HTR-8/SVneo (cell line): ENCODE data around the gene C6orf89.

Source experiments
- DNase-seq: peaks from one replicate; pipeline ENCODE4 v3.0.0; 2011; ENCODE audit warnings: low spot score, mixed read lengths; ENCODE audit not compliant: insufficient read length
- FAIRE-seq: peaks from 2 replicates; lab custom pipeline; 2011; peaks lifted over from hg19 to GRCh38; lab: Jason Lieb, UNC

Gene C6orf89

DNA sequence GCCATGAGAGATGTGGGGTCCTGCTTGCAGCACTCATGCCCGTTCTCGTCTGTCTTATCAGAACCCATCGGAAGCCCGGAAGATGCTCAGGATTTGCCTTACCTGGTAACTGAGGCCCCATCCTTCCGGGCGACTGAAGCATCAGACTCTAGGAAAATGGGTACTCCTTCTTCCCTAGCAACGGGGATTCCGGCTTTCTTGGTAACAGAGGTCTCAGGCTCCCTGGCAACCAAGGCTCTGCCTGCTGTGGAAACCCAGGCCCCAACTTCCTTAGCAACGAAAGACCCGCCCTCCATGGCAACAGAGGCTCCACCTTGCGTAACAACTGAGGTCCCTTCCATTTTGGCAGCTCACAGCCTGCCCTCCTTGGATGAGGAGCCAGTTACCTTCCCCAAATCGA, 77.1 kb downstream of the C6orf89 start:
- FAIRE-seq (no peak), DNase-seq (no peak)

GRCh38 chr6:36963451-36964290, 77.9 kb downstream of the C6orf89 start:
- DNase-seq: no peak
- no peak for FAIRE-seq

DNA sequence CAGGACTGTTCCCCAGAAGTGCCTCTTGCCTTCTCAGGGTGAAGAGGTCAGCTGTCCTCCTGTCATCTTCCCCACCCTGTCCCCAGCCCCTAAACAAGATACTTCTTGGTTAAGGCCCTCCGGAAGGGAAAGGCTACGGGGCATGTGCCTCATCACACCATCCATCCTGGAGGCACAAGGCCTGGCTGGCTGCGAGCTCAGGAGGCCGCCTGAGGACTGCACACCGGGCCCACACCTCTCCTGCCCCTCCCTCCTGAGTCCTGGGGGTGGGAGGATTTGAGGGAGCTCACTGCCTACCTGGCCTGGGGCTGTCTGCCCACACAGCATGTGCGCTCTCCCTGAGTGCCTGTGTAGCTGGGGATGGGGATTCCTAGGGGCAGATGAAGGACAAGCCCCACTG, 78.6 kb downstream of the C6orf89 start:
- no peak for FAIRE-seq
- no peak for DNase-seq

DNA sequence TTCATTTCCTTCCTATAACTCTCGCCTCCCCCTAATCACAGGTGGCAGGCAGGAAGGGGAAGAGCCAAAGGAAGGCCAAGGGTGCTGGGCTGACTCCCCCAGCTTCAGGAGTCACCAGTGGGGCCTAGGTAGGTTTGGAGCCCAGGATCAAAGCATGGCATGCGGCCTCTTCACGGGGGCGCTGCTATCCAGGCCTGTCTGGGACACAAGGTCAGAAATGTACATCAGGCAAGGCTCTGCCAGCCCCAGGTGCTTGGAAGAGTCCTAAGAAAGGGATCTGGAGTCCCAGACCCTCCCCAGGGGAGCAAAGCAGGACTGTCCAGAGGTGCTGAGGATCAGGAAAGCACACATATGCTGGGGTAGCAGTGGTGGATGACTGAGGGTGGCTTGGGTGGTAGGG, 79.2 kb downstream of the C6orf89 start:
- FAIRE-seq: no peak

DNA sequence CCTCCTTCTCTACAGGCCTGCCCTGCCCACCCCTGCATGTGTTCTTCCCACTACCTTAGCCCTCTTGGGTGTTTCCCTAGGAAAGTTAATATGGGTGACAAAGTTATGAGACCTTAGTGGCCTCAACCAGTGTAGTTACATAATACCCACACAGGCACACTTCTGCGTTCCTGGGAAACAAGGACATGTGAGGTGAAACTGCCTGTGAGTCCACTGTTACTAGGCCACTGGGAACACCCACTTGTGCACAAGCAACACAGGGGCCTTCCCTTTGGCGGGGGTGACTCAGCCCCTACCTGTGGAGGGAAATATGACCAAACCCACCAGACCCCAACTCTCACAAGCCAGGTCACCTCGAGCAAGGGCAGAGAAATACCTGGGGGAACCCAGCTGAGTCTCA, 81.5 kb downstream of the C6orf89 start:
- FAIRE-seq (no peak), DNase-seq (no peak)

More for the DNA sequence above, 79.2 kb downstream of the C6orf89 start:
- no peak for DNase-seq

DNA sequence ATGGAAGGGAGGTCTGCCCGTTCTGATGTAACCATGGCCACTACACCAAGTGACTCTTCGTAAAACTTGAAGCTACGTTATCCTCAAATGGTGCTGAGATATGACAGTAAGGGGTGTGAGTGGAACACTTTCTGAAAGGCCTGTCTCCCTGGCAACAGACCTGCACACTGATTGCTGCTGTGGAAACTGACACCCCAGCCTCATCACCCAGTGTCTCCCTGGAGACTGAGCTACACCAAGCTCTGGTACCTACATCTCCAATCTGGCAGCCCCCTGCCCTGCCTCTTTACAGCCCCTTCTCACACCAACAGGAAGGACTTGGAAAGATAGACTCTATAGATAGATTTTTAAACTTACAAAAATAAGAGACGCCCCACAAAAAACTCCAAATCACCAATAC, 82.0 kb downstream of the C6orf89 start:
- FAIRE-seq: no peak

GRCh38 chr6:36968266-36968977, 82.7 kb downstream of the C6orf89 start:
- no peak for FAIRE-seq
- no peak for DNase-seq

More for the DNA sequence above, 82.0 kb downstream of the C6orf89 start:
- no peak for DNase-seq

DNA sequence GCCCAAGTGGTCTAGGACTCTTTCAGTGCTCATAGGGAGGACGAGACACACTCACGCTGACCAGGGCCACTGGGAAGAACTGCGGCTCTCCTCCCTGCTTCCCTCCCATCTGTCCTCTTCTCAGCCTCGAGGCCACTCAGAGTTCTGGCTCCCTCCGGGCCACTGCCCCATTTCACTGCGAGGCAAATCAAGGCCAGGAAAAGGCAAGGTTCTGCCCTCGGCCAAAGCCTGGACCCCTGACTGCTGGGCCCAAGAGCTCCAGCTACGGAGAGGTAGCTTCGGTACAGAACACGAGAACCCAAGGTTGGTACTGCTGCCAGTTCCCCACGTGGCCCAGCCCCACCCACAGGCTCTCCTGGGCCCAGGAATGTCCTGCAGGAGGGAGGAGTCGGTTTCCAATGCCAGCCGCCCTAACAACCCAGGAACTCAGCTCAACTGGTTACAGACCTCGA, 83.5 kb downstream of the C6orf89 start:
- DNase-seq (no peak), FAIRE-seq (no peak)

GRCh38 chr6:36969988-36970891, 84.5 kb downstream of the C6orf89 start:
- DNase-seq (no peak), FAIRE-seq (no peak)

- no peak for DNase-seq
- peak; percentile 55 for FAIRE-seq
Observed at GRCh38 chr6:36970892-36971842, 85.4 kb downstream of the C6orf89 start.

- FAIRE-seq: no peak
- DNase-seq: no peak
Observed at GRCh38 chr6:36971921-36972673, 86.3 kb downstream of the C6orf89 start.

GRCh38 chr6:36973190-36973589, 87.4 kb downstream of the C6orf89 start:
- no peak for FAIRE-seq
- DNase-seq: no peak

- no peak for DNase-seq
- FAIRE-seq: no peak
Observed at GRCh38 chr6:36973647-36974046, 87.9 kb downstream of the C6orf89 start.

DNA sequence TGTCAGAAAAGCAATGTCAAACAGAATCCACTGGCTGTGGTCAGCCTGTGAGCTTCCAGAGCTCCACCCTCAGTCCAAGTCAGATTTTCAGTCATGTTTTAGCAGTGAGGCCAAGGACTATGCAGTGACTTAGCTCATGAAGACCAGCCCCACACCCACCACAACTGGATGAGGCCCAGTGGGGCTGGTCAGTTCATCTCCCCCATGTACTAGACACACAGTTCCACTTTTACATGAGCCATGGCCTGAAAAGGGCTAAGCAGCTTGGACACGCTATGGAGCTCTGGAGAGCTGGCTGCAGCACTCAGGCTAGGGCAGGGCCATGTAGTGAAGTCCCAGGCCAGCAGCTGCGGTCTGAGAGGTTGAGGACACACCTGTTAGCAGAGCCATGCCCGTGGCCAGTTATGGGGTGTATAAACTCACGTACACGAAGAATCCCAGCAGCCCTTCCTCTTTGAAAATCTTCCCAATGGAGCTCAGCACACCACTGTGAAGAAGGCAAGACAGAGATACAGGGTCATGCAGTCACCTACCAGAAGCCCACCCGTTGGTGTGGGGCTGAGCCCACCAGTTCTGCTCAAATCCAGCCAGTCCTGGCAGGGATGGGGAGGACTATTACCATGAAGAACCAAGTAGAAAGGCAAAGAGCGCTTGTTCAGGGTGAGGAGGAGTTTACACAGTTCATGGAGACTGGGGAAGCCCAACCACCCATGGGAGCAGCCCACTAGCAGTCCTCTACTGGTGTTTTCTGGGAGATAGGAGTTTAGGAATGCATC, 89.7 kb downstream of the C6orf89 start:
- no peak for DNase-seq
- no peak for FAIRE-seq

DNA sequence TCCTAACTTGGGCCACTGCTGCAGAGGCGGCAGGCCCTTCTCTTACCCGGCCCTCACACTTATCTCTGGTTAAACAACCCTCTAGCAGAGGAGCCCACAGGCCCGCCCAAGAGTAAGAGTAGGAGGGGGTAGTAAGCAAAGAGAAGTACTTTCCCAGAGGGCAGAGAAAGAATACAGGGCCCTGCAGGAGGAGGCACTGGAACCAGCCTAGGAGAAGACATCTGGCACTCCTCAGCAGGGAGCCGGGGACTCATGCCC, 90.2 kb downstream of the C6orf89 start:
- FAIRE-seq: no peak
- no peak for DNase-seq

DNA sequence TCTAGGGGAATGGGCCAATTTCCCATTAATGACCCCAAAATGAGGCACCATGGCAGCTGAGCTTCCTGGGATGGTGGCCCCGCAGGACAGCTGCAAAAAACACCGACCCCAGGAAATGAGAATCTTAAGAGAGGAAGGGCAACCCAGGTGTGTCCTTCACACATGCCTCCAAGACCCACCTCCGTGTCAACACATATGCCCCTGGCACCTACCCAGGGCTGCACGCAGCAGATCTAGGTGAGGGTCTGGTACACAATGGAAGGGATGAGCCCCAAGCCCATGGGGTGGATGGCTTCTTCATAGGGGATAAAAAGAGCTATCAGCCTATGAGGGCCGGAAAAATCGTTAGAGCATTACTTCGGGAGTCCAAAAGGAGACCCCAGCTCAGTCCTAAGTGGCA, 90.8 kb downstream of the C6orf89 start:
- no peak for DNase-seq
- no peak for FAIRE-seq

DNA sequence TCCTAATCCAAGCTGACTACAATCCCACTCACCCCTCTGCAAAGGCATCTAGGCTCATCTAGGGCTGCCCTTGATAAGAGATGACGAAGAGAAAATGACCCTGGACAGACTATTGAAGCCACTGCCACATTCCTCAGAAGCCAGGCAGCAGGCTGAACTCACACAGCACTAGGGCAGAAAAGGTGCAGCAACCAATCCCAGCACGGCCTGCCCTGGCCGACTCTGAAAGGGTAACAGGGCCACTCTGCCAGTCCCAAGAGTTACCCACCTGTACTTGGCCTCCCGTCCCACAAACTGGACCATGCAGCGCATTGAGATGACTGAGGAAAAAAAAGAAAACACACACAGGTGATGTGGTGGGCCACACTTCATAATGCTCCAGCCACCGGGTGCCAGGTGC, 91.2 kb downstream of the C6orf89 start:
- DNase-seq (no peak), FAIRE-seq (no peak)

- FAIRE-seq (peak; percentile 4), DNase-seq (no peak)
Observed at GRCh38 chr6:36977470-36977941, 91.8 kb downstream of the C6orf89 start.
